ENCODE measurements around the gene RASA2.

The RASA2 gene

GRCh38 chr3:141538568-141539240 lies 51.9 kb downstream of the RASA2 start:
- no peak for DNase-seq

- no peak for DNase-seq
Observed at GRCh38 chr3:141539431-141540187, 52.8 kb downstream of the RASA2 start.

- DNase-seq, result no peak
Observed at GRCh38 chr3:141540531-141540930, 53.7 kb downstream of the RASA2 start.

- DNase-seq, result no peak
Observed at GRCh38 chr3:141542202-141542969, 55.6 kb downstream of the RASA2 start.

- DNase-seq, result no peak
Observed at GRCh38 chr3:141542989-141543388, 56.2 kb downstream of the RASA2 start.

GRCh38 chr3:141544697-141545096 lies 57.9 kb downstream of the RASA2 start:
- DNase-seq, result no peak

GRCh38 chr3:141546081-141546480 lies 59.3 kb downstream of the RASA2 start:
- DNase-seq, result no peak

- no peak for DNase-seq
Observed at GRCh38 chr3:141546586-141546985, 59.8 kb downstream of the RASA2 start.

GRCh38 chr3:141547791-141548190 lies 61.0 kb downstream of the RASA2 start:
- DNase-seq, result no peak

GRCh38 chr3:141550926-141551665 lies 64.3 kb downstream of the RASA2 start:
- DNase-seq, result no peak

GRCh38 chr3:141552440-141552991 lies 65.7 kb downstream of the RASA2 start:
- no peak for DNase-seq

GRCh38 chr3:141553055-141553454 lies 66.2 kb downstream of the RASA2 start:
- no peak for DNase-seq

- no peak for DNase-seq
Observed at GRCh38 chr3:141556034-141556433, 69.2 kb downstream of the RASA2 start.

- DNase-seq, result no peak
Observed at GRCh38 chr3:141557961-141558706, 71.3 kb downstream of the RASA2 start.

GRCh38 chr3:141561426-141562034 lies 74.7 kb downstream of the RASA2 start:
- DNase-seq, result peak; percentile 41

- no peak for DNase-seq
Observed at GRCh38 chr3:141564241-141564640, 77.4 kb downstream of the RASA2 start.

- DNase-seq, result no peak
Observed at GRCh38 chr3:141570068-141570467, 83.2 kb downstream of the RASA2 start.

GRCh38 chr3:141575879-141576743 lies 89.3 kb downstream of the RASA2 start:
- DNase-seq, result peak; percentile 27

- no peak for DNase-seq
Observed at GRCh38 chr3:141576744-141577052, 89.9 kb downstream of the RASA2 start.

- DNase-seq, result no peak
Observed at GRCh38 chr3:141578202-141578973, 91.6 kb downstream of the RASA2 start.
